ENCODE measurements around the gene GLB1L3.
"Not testable (repeated sequence)": the region's sequence is repeated elsewhere in the genome, so short reads cannot be mapped to it uniquely, and the experiment has no call there.

The GLB1L3 gene

DNA sequence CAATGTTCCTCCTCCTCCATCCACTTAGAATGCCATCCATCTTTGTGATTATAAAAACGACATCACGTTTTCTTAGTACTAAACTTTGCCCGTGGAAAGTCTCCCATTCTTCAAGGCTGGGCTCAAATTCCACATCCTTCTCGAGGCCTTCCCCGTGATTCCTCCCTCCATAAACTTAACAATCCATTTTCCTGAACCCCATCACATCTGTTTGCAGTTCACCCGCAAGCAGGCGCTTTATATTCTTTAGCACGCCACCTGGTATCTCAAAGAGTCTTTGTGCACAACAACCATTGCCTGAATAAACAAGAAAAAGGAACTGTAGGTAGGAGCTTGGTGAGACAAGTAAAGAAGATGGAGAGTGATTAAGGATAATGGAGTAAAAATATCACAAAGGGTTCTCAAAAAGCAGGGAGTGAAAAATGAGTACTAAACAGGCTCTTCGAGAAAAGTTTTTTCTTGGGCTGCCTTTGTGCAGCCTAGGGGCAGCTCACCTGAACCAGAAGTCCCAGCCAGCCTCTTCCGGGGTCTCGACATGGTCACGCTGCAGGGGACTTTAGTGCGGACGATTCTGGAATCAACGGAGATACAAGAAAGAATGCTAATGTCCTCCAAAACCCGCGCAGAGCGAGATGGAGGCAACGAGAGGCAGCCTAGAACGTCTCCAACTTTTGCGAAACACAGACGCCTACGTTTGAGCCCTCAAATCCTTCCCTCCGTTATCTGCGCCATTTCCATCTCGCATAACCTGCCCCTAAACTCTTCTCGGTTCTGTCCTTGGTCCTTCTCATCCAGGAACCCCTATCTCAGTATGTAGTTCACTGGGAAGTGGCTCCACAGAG, 23.6 kb upstream of the GLB1L3 start:
- DNase-seq (ENCODE audit: low spot score), result peak; percentile 47

DNA sequence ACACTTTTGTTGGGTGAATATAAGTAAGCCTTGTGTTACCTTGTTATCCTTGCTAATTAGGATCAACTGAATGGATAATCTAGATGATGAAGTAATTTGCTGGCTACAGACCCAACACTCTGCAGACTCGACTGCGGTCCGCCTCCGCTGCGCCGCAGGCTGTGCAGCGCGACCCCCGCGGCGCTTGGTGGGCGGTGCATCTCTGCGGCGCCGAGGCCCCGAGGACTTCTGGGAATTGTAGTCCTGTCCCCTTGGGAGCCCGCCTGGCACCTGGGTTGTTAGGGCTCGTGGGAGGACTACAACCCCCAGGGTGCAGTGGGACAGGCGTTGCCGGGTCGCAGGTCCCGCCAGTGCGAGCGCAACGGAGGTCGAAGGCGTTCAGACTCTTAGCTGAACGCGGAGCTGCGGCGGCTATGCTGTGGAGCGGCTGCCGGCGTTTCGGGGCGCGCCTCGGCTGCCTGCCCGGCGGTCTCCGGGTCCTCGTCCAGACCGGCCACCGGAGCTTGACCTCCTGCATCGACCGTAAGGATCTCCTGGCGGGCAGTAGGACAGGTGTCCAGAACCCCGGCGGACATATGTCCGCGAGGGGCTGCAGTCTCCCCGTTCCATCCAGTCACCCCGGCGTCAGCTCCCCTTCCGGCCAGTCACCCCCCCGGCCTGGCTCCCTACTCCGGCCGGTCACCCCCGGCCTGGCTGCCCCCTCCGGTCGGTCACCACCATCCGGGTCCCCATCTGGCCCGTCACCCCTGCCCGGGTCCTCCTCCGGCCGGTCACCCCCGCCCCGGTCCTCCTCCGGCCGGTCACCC, 22.8 kb upstream of the GLB1L3 start, which contains the start of the genes ACAD8 and THYN1:
Gene ACAD8 (plus strand): TSS at position 381 of the 806 bp plus-strand sequence. CDS start 33 bp downstream, at position 414.
Gene THYN1 (minus strand): TSS at position 165 of the 806 bp plus-strand sequence. CDS start 470 bp downstream, outside the sequence.
- DNase-seq (ENCODE audit: low spot score), result peak; percentile 99

DNA sequence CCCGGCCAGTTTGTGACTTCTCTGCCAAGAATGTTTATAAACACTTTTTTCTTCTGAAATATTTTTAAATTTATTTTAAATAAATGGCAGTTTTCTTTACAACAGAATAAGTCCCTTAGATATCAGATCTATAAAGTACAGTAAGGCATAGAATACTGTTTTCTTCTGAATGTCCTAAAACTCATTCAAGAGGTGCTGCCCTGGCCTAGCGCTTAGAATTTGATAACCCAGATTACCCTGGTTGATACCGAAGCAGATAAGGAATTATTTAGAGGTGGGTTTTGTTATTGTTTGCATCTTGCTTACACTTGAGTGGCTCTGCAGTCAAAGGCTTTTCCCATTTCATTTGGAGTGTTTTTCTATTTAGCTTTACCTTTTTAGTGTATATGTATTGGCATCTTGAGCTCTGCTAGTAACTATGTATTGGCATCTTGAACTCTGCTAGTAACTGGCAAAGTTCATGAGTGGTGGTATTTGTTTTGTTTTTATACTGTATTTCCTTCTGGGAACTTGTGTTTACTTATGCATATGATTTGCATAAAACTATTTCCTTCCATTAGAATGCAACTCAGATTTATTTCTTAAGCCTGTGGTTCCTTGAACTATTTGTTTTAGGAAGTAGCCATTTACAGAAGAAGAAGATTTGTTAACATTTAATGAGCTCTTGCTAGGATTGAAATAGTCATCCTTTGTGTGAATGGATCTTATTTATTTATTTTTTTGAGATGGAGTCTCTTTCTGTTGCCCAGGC, 21.6 kb upstream of the GLB1L3 start:
- DNase-seq (ENCODE audit: low spot score), result no peak

DNA sequence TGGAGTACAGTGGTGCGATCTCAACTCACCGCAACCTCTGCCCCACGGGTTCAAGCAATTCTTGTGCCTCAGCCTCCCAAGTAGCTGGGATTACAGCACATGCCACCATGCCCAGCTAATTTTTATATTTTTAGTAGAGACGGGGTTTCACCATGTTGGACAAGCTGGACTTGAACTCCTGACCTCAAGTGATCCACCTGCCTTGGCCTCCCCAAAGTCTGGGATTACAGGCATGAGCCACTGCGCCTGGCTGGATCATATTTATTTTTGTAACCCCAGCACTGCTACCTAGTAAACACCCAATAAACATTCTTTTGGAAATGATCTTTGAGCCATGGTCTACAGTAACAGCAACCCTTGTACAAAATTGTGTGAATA, 21.0 kb upstream of the GLB1L3 start:
- not testable (repeated sequence) for DNase-seq (ENCODE audit: low spot score)

DNA sequence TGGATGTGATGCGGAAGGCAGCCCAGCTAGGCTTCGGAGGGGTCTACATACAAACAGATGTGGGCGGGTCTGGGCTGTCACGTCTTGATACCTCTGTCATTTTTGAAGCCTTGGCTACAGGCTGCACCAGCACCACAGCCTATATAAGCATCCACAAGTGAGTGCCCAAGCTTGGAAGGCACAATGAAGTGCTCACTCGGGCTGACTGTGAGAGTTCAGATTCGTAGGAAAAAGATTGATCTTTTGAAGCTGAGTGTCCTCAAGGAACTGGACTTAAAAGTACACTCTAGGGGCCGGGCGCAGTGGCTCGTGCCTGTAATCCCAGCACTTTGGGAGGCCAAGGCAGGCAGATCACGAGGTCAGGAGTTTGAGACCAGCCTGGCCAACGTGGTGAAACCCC, 19.1 kb upstream of the GLB1L3 start:
- no peak for DNase-seq (ENCODE audit: low spot score)

DNA sequence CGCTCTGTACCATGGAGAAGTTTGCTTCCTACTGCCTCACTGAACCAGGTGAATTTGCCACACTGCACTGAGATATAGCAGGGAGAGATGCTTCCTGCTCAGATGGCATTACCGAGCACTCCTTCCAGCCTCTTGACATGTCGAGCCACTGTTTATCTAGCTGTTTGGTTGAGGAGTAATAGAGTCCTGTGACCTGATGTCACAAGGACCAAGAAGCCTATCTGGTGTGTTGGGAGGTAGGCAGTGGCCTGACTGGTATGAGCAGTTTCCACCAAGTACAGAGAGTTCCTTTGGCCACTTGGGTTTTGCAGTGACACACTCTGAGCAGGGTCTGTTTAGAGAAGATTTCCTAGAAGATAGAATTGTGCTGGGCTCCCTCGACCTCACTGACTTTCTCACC, 17.6 kb upstream of the GLB1L3 start:
- no peak for DNase-seq (ENCODE audit: low spot score)

DNA sequence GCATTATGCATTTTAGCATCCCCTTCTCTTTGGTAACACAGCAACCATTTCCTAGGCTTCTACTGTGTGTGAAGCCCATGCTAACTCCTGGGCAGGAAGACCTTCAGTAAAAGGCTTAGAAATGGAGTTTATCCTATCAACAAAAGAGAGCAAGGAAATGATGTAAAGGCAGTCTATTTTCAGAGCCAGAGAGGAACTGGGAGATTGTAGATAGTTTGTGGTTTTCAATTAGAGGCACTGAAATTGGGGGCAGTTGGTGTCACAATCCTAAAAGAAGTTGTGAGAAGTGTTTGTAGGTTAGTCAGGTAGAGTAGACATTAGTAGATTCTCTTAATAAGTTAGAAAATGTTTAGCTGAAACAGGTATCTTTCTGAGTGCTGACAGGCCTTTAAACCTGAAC, 15.7 kb upstream of the GLB1L3 start:
- DNase-seq (ENCODE audit: low spot score), result no peak

DNA sequence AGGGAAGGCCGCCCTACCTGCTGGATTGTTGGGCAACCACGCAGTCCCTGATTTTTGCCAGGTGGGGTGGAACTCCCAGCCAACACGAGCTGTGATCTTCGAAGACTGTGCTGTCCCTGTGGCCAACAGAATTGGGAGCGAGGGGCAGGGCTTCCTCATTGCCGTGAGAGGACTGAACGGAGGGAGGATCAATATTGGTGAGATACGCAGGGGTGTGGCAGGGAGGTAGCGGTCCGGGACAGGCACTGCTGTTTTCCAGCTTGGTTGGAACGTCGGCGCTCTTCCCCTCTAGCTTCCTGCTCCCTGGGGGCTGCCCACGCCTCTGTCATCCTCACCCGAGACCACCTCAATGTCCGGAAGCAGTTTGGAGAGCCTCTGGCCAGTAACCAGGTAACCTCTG, 15.2 kb upstream of the GLB1L3 start:
- DNase-seq (ENCODE audit: low spot score), result no peak

DNA sequence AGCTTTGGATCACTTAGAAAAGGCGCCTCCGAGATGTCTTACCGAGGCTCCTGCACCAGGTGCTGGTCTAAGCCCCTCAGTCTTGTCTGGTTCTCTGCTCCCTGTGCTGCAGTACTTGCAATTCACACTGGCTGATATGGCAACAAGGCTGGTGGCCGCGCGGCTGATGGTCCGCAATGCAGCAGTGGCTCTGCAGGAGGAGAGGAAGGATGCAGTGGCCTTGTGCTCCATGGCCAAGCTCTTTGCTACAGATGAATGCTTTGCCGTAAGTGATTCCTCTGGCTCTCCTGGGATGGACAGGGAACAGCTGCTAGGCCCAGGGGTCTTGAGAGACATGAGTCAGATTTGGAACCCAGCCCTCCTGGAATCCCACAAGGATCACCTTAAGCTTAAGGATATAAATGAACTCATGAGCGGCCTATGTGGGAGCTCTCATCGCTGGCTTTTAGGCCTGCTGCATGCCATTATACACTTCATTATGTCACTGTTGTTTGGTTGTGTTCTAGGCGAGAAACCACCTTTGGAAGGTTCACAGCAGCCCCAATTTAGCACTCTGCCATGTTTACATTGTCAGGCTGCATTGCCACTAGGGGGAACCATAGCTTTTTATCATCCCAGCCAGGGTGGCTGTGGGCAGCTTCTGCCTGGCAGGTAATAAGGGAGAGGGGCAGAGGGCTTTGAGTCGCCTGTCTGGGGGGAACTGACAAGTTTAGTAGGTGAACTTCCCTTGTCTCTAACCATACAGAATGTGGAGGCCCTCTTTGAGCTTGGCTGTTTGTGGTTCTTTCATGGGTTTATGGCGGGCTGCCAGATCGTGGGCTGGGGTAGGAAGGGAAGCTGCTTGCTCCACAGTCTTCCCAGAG, 14.3 kb upstream of the GLB1L3 start:
- peak; percentile 71 for DNase-seq (ENCODE audit: low spot score)

DNA sequence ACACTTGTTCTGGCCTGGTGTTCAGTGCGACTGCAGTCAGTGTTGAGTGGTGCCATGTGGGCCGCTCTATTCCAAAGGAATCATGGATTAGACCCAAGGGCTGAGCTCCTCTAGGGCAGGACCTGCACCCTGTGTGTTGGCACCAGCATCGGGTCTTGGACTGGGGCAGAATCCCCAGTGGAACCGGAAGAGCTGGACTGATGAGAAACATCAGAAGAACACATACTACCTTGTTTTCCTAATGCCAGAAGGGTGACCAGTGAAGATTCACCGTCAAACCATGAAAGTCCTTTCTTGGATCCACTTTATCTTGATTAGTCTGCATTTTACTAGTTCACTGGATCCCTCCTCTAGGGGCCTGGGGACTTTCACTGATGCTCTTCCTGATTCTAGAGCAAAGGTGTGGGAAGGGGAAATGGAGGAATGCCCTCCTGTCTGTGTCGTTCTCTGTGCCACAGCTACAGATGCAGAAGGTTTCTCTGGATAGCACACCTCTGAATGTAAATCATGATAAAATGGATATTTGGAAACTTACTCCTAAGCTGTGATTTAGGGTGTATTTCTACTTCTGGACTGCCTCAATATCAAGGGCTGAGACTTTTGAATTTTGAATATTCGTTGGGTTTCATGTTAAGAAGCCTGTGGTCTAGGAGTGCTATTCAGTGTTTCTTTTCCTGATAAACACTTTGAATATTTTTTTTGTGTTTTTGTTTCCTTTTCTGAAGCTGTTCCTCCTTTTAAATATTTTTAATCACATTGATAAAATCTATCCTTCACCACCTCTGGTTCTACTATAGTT, 11.0 kb upstream of the GLB1L3 start:
- DNase-seq (ENCODE audit: low spot score), result no peak

DNA sequence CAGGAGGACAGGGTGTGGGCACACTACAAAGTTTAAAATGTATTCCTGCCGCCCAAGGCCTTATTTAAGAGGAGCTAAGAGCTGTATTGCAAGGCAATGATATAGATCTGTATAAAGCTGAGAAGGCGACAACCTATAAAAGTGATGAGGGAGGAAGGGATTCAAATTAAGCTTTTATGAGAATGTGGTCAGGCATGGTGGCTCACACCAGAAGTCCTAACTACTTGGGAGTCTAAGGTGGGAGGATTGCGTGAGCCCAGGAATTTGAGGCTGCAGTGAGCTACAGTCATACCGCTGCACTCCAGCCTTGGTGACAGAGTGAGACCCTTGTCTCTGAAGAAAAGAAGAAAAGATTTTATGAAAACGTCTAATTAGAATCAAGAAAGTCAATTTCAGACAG, 9.7 kb upstream of the GLB1L3 start:
- no peak for DNase-seq (ENCODE audit: low spot score)

DNA sequence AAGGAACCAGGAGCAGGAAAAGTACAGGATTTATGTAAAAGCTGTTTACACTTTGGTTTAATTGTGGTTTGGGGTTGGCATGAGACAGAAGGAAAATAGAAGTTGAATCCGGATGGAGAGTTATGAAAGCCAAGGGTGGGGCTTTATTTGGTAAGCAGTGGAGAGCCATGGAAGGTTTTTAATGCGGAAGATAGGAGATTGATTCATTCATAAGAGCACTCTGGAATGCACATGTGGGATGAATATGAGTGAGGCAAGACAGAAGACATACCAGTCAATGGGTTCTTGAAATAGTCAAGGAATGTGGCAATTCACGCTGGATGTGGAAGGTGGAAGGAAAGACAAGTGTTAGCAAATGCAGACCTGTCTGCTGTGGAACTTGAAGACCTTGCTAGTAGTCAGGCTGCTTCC, 9.3 kb upstream of the GLB1L3 start:
- DNase-seq (ENCODE audit: low spot score), result no peak

DNA sequence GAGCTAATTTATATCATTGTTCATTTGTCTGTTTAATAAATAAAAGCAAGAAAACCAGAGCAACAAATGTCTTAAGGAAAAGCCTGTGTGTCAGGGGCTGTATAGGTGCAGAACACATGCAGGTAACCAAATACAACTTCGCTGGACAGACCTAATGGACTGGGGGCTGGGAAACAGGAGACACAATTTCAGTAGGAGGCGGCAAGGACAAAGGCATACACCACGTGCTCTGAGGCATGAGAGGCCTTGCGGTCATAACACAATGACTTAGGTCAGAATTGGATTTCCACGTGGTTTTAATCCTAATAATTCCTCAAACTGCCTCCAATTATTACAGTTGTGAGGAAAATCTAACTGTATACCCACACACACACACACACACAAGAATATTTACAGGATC, 8.7 kb upstream of the GLB1L3 start:
- DNase-seq (ENCODE audit: low spot score), result no peak

DNA sequence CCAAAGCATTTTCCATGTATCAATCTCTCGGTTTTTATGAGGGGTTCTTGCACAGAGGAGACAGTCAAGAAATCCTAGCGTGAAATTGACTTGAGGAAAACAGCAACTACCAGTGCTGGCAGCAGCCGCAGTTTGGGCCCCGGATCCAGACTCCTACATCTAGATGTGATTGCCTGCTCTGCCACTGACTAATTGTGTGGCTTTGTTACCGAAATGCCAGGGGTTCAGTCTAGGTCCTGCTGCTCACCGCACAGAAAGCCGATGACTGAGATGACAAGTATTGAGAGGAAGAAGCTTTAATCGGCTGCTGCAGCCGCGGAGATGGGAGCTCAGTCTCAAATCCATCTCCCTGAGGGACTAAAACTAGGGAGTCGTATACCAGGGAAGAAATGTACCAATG, 8.2 kb upstream of the GLB1L3 start:
- no peak for DNase-seq (ENCODE audit: low spot score)

DNA sequence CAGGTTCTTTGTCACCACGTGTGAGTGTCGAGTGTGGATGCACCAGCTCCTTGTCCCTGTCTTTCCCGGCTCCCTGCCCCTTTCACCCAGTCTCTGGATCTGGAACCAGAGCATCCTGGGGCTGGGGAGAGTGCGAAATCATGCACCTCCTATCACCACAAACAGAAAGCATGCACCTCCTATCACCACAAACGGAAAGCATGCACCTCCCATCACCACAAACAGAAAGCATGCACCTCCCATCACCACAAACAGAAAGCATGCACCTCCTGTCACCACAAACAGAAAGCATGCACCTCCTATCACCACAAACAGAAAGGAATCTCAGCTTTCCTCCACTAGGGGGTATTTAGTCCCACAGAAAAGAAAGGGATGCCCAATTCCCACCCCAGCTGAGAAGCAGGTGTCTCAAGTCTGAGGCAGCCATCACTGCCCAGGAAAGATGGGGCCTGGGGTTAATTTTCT, 5.9 kb upstream of the GLB1L3 start:
- peak; percentile 49 for DNase-seq (ENCODE audit: low spot score)

DNA sequence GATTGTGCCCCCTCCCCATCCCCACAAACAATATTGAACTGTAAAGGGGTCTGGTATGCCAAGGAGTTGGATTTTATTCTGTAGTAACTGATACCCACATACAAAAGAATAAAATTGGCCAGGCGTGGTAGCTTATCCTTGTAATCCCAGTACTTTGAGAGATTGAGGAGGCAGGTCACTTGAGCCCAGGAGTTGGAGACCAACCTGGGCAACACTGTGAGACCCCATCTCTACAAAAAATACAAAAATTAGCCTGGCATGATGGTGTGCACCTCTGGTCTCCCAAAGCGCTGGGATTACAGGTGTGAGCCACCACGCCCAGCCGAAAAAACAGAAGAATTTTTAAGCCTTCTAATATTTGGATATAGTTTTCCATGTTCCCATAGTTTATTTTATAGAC, 4.2 kb upstream of the GLB1L3 start:
- DNase-seq (ENCODE audit: low spot score), result no peak

DNA sequence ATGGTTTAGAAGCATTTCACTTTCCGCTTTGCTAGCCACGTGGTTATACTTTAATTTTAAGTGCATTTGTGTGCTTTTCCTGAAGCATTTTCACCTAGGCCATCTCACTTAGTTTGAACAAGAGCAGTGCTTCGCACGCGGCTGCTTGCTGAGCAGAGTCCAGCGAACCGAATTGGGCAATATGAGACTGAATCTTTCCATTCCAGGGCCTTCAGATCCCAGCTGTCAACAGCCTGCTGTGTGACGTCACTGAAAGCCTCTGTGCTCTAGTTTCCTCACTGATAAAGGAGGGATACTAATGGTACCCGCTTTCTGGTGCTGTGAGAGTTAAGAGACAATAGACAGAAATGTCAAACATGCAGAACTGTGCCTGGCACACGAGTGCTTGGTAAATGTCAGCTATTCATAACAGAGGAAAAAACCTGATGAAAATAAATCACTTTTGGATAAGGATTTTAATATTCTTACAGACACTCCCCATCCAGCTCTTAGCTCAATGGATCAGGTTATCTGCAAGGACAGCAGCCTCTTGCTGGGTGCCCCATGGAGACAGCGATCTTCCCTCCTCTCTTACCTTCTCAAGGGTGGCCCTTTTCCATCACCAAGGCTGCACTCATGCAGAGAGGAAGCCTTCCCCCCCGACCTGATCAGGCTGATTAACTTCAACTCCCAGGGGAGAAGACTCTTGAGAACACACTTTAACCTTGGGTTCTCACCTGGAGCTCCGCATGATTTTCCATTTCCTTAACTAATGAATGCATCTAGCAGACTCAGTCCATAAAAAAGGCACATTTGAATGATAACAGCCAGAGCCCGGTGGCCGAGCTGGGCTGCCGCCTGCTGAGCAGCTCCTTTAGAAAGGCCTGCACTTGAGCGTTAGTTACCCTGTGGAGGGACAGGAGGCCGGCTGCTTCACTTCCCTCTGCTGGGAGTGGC, 3.5 kb upstream of the GLB1L3 start:
- peak; percentile 52 for DNase-seq (ENCODE audit: low spot score)

DNA sequence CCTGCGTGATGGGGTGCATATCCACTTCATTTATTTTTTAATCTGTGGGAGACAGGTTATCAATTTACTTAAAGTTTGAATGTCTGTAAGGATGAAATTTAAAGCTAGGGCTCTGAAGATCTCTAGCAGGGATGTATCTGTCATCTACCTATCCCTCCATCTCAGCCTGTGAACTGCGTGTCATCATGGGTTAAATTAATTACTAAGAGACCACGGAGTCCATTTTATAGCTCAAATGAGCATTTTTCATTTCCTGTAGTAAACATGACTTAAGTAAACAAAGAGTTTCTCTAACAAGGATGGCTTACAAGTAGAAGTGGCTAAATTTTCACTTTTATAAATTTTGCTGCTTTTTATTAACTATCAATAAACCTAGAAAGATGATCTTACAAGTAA, 2.9 kb upstream of the GLB1L3 start:
- no peak for DNase-seq (ENCODE audit: low spot score)

DNA sequence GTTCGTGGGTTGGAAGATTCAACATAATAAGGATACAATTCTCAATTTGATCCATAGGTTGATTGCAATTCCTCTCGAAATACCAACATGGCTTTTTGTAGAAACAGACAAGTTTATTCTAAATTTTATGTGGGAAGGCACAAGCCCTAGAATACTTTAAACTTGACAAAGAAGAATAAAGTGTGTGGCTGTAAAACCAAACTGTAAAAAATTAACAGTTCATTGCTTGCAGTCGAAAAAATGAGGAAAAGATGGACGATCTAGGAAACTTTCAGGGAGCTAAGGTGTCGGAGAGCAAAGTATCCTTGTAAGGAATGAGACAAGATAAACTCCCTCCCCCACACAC, 1.0 kb upstream of the GLB1L3 start:
- DNase-seq (ENCODE audit: low spot score), result no peak

Measured in iPS-NIHi11 (cell line).